GM19193 (cell line): ENCODE data around the gene GRIP2.

Experiments used
- POLR2A ChIP-seq: IDR thresholded peaks from 4 replicates; pipeline ENCODE4 v1.6.1; 2011; ENCODE audit not compliant: insufficient read depth, insufficient read length; ENCODE audit errors: extremely low read depth

The GRIP2 gene

DNA sequence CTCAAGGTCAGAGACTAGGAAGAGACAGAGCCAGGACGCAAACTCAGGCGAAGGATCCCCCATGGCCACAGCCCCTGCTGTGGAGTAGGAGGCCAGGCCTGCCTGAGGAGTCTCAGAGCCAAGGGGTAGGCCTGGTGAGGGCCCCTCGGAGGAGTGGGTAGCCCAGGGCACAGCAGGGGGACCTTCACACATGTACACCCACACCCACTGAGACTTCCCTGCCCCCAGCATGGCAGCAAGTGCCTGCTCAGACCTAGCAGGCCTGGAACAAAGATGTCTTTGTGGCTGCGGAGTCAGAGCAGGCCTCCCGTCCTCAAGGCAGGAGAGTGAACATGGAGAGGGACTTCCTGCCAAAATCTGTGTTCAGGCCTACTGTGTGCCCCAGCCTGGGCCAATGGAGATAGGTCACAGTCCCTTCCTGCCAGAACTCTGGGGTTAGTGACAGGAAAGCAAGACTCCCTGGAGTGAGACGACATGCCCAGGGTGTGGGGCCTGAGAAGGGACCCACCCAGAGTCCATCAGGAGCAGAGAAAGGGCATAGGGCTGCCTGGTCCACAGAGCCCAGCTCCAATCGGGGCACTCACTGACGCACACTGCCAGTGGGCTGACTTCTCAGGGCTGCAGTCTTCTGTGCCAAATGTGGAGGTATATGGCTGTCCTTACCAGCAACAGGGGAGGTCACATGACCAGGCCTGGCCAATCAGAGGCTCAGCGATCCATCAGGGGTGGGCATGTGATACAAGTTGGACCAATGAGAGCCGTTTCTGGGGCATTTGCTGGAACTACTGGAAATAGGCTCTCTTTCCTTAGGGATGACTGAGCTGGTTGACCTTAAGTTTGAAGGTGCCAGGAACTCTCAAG, 2.3 kb downstream of the GRIP2 start:
- TF ChIP-seq POLR2A, result no peak

- TF ChIP-seq POLR2A, result no peak
These were observed 3.1 kb downstream of the GRIP2 start for GRCh38 chr3:14536837-14537589.

DNA sequence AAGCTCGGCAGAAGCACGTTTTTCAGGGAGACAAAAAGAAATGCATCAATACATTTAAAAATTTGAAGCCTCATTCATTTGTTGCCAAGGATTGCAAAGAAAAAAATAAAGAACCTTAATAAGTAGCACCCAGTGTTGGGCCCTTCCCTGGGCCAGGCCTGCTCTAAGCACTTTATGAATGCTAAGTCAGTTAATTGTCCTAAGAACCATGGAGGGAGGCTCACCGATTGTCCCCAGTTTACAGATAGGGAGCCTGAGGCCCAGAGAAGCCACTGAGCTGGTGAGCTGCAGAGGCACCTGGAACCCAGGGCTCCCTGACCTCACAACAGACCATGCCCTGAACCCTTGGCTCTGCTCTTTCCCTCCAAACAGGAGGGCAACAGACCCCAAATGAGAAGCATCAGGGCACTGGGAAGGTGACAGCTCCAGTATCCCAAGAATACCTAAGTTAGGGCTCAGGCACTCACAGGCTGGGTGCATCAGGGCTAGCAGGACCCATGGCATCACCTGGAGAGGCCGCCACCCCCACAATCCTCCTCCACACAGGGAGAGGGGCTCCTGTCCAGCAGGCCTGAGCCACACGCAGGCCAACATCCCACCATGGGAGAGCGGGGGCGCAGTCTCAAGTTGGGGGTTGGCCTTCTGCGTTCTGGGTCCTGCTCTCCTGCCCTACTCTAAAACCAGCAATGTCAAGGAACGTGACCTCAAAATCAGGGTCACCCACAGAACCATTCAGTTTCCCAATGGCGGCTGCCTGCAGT, 3.9 kb downstream of the GRIP2 start:
- TF ChIP-seq POLR2A, result no peak

- TF ChIP-seq POLR2A, result no peak
These were observed 4.5 kb downstream of the GRIP2 start for GRCh38 chr3:14535616-14536015.

DNA sequence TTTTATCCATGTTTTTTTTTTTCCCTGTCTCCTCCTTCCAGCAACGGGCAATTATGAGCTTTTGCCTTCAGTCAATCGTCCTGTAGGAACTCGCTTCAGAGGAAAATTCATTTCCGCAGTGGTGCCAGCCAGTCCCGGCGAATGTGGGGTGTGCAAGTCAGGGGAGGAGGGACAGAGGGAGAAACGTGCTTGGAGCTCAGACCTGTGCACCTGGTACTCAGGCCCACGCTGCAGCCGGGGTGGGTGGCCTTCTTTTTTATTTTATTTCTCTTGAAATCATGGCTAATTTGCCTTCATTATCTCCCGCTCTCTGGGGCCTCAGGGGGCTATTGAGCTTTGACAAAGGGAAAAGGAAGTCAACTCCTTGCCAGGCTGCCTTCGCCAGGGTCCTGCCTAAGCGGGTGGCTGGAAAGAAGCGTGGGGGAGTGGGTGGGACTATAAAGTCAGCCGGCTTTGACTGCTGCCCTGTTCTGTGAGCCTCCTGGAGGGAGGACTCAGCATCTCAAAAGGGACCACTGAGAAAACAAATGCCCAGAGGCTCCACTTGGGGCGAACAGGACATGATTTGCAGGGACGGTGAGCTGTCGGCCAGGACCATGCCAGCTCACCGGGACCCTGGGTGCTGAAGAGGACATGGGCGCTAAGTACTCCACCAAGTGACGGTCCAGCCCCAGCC, 5.5 kb downstream of the GRIP2 start:
- TF ChIP-seq POLR2A, result no peak

DNA sequence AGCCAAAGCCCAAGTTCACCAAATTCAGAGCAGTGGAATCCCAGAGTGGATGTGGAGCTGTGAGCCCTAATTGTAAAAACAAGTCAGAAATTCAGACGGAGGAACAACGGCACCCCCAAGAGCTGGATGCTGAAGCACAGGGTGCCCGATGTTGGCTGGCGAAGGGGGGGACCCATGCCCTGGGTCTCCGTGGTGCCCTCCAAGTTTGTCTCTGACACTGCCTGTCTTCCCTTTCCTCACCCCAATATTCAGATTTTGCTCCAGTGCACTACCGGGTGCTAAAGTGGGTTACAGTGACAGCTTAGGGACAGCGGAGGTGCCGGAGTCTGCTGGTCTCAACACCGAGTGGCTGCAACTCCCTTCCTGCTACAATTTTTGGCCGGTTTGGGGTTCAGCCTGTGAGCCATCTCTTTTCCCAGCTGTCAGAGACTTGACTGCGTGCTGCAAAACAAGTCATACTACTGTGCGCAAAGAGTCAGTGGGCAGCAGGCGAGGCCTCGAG, 6.6 kb downstream of the GRIP2 start:
- no peak for TF ChIP-seq POLR2A

GRCh38 chr3:14532691-14533456, 7.3 kb downstream of the GRIP2 start:
- no peak for TF ChIP-seq POLR2A

DNA sequence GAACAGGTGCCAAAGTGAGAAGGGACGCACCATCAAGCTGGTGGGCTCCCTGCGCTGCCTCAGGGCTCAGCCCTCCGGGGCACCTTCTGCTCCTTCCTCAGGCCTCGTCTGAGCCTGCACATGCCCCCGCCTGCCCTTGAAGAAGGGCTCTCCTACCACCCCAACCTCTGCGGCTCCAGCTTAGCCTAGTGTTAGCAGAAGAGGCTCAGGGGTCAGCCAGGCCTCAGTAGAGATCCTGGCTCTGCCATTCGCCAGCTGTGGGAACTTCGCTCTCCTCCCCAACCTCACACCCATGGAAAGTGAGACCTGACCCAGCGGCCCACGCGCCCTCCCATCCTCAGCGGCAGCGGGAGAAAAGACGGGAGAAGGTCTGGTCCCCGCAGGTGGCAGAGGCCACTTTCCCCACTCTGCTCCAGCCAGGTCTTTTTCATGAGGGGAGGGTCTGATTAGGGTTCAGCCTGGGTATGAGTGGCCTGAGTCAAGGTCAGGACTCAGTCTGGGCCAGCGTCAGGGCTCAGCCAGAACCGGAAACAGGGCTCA, 8.2 kb downstream of the GRIP2 start:
- TF ChIP-seq POLR2A, result no peak

GRCh38 chr3:14528081-14528480, 12.1 kb downstream of the GRIP2 start:
- no peak for TF ChIP-seq POLR2A

- TF ChIP-seq POLR2A, result no peak
These were observed 14.2 kb downstream of the GRIP2 start for GRCh38 chr3:14525685-14526631.

DNA sequence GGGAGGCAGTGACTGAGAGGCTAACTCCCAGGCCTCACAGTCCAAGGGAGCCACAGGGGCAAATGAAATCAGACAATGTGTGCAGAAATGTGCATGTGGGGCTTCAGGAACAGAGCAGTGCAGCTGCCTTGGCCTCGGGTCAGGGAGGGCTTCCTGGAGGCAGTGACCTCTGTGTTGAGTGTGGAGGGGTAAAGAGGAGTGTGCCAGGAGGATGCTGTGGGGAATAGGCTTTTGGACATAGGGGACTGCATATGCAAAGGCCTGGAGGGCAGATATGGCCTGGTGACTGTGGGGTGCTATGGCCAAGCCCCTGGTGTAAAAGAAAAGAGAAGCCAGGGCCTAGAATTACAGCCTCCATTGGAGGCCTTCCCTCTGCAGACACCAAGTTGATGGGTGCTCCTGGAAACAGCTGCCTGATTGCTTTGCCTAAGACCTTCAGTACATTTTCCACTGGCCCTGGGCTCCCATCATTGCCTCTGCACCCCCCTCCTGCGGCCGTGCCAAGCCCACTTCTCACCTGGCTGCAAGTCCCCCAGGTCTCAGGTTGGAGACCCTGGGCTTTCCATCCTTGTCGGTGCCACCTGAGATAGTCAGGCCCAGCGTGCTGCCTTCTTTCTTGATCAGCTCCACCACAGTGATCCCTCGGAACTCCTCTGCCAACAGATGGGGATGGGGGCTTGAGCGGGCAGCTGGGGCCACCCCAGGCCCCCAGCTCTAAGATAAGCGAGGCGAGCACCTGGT, 15.1 kb downstream of the GRIP2 start:
- TF ChIP-seq POLR2A, result no peak

DNA sequence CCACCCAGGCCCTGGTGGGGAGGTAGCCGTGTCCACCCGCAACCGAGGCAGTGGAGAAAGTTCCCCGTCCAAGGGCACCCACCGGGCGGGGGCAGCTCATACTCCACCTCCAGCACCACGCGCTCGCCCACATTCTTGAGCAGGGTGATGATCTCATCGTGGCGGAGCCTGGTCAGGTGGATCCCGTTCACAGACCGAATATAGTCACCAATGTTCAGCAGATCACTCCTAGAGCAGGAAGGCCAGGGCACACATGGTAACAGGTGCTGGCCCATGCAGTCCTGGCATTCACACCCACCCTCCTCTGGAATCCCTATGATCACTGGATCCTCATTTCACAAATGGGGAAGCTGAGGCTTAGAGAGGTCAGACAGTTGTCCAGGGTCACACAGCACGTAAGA, 15.8 kb downstream of the GRIP2 start:
- no peak for TF ChIP-seq POLR2A
